ENCODE results near the gene MED27.
A peak's percentile ranks its signal among the peaks of the same experiment; 100 is the strongest.

Gene MED27

GRCh38 chr9:132040808-132041207 lies 38.9 kb downstream of the MED27 start:
- DNase-seq, result no peak

GRCh38 chr9:132040246-132040645 lies 39.4 kb downstream of the MED27 start:
- DNase-seq, result no peak

GRCh38 chr9:132039284-132039683 lies 40.4 kb downstream of the MED27 start:
- DNase-seq, result no peak

- DNase-seq, result no peak
Observed at GRCh38 chr9:132037458-132037857, 42.2 kb downstream of the MED27 start.

GRCh38 chr9:132036521-132036920 lies 43.1 kb downstream of the MED27 start:
- DNase-seq, result no peak

- DNase-seq, result no peak
Observed at GRCh38 chr9:132035679-132036078, 44.0 kb downstream of the MED27 start.

- no peak for DNase-seq
Observed at GRCh38 chr9:132032238-132032950, 47.3 kb downstream of the MED27 start.

- DNase-seq, result no peak
Observed at GRCh38 chr9:132031467-132032237, 48.0 kb downstream of the MED27 start.

- no peak for DNase-seq
Observed at GRCh38 chr9:132030626-132031325, 48.9 kb downstream of the MED27 start.

- peak; percentile 19 for DNase-seq
Observed at GRCh38 chr9:132027752-132028663, 51.7 kb downstream of the MED27 start.

- DNase-seq, result no peak
Observed at GRCh38 chr9:132026932-132027585, 52.6 kb downstream of the MED27 start.

GRCh38 chr9:132025766-132026165 lies 53.9 kb downstream of the MED27 start:
- no peak for DNase-seq

GRCh38 chr9:132024589-132024988 lies 55.1 kb downstream of the MED27 start:
- no peak for DNase-seq

GRCh38 chr9:132023419-132024180 lies 56.1 kb downstream of the MED27 start:
- no peak for DNase-seq

- no peak for DNase-seq
Observed at GRCh38 chr9:132020820-132021510, 58.7 kb downstream of the MED27 start.

- no peak for DNase-seq
Observed at GRCh38 chr9:132020272-132020671, 59.4 kb downstream of the MED27 start.

GRCh38 chr9:132019702-132020101 lies 60.0 kb downstream of the MED27 start:
- no peak for DNase-seq

GRCh38 chr9:132018957-132019405 lies 60.7 kb downstream of the MED27 start:
- no peak for DNase-seq

GRCh38 chr9:132016456-132016855 lies 63.2 kb downstream of the MED27 start:
- DNase-seq, result no peak

- DNase-seq, result no peak
Observed at GRCh38 chr9:132015866-132016265, 63.8 kb downstream of the MED27 start.
